ENCODE measurements around the gene GYS1.

Gene GYS1

GRCh38 chr19:48970923-48971395 is 22.1 kb downstream of the GYS1 start:
- no peaks in the 10 kb centered on the region for H3K27me3 ChIP-seq (ENCODE audit: control insufficient read depth, insufficient read depth, low read length)
- H3K36me3 ChIP-seq (ENCODE audit: control insufficient read depth, insufficient read depth, low read length) = peaks cover 4% of the 10 kb centered on the region
- H3K9ac ChIP-seq (ENCODE audit: low read length) = no peak overlapping the region
- H3K9me3 ChIP-seq (ENCODE audit: control insufficient read depth, low read length) = no peaks in the 10 kb centered on the region
- no peak overlapping the region for H3K4me3 ChIP-seq (ENCODE audit: low read length)
- peaks cover 12% of the 10 kb centered on the region for H3K4me1 ChIP-seq (ENCODE audit: control insufficient read depth, insufficient read depth, low read length)

- Histone ChIP-seq H3K9me3 (ENCODE audit: control insufficient read depth, low read length) (no peaks in the 10 kb centered on the region), H3K36me3 (ENCODE audit: control insufficient read depth, insufficient read depth, low read length) (peaks cover 4% of the 10 kb centered on the region), H3K9ac (ENCODE audit: low read length) (no peak overlapping the region), H3K27me3 (ENCODE audit: control insufficient read depth, insufficient read depth, low read length) (no peaks in the 10 kb centered on the region), H3K4me1 (ENCODE audit: control insufficient read depth, insufficient read depth, low read length) (peaks cover 12% of the 10 kb centered on the region), H3K4me3 (ENCODE audit: low read length) (no peak overlapping the region)
These were observed 22.9 kb downstream of the GYS1 start for GRCh38 chr19:48970139-48970766.

- H3K9ac ChIP-seq (ENCODE audit: low read length) = no peak overlapping the region
- peaks cover 15% of the 10 kb centered on the region for H3K4me1 ChIP-seq (ENCODE audit: control insufficient read depth, insufficient read depth, low read length)
- H3K9me3 ChIP-seq (ENCODE audit: control insufficient read depth, low read length) = no peaks in the 10 kb centered on the region
- H3K27me3 ChIP-seq (ENCODE audit: control insufficient read depth, insufficient read depth, low read length) = no peaks in the 10 kb centered on the region
- H3K4me3 ChIP-seq (ENCODE audit: low read length) = no peak overlapping the region
- H3K36me3 ChIP-seq (ENCODE audit: control insufficient read depth, insufficient read depth, low read length) = peaks cover 4% of the 10 kb centered on the region
These were observed 23.6 kb downstream of the GYS1 start for GRCh38 chr19:48969276-48970138.

GRCh38 chr19:48968813-48969218 is 24.3 kb downstream of the GYS1 start:
- Histone ChIP-seq H3K9me3 (ENCODE audit: control insufficient read depth, low read length) (no peaks in the 10 kb centered on the region), H3K27me3 (ENCODE audit: control insufficient read depth, insufficient read depth, low read length) (no peaks in the 10 kb centered on the region), H3K4me1 (ENCODE audit: control insufficient read depth, insufficient read depth, low read length) (peaks cover 21% of the 10 kb centered on the region), H3K4me3 (ENCODE audit: low read length) (no peak overlapping the region), H3K36me3 (ENCODE audit: control insufficient read depth, insufficient read depth, low read length) (peaks cover 4% of the 10 kb centered on the region), H3K9ac (ENCODE audit: low read length) (no peak overlapping the region)

- Histone ChIP-seq H3K9me3 (ENCODE audit: control insufficient read depth, low read length) (no peaks in the 10 kb centered on the region), H3K4me3 (ENCODE audit: low read length) (no peak overlapping the region), H3K9ac (ENCODE audit: low read length) (peak overlapping the region; percentile 9), H3K36me3 (ENCODE audit: control insufficient read depth, insufficient read depth, low read length) (peaks cover 4% of the 10 kb centered on the region), H3K4me1 (ENCODE audit: control insufficient read depth, insufficient read depth, low read length) (peaks cover 27% of the 10 kb centered on the region), H3K27me3 (ENCODE audit: control insufficient read depth, insufficient read depth, low read length) (no peaks in the 10 kb centered on the region)
These were observed 24.9 kb downstream of the GYS1 start for GRCh38 chr19:48968179-48968661.

- peak overlapping the region; percentile 81 for H3K9ac ChIP-seq (ENCODE audit: low read length)
- H3K4me1 ChIP-seq (ENCODE audit: control insufficient read depth, insufficient read depth, low read length) = peaks cover 34% of the 10 kb centered on the region
- H3K36me3 ChIP-seq (ENCODE audit: control insufficient read depth, insufficient read depth, low read length) = peaks cover 4% of the 10 kb centered on the region
- H3K4me3 ChIP-seq (ENCODE audit: low read length) = no peak overlapping the region
- H3K9me3 ChIP-seq (ENCODE audit: control insufficient read depth, low read length) = no peaks in the 10 kb centered on the region
- H3K27me3 ChIP-seq (ENCODE audit: control insufficient read depth, insufficient read depth, low read length) = no peaks in the 10 kb centered on the region
These were observed 25.5 kb downstream of the GYS1 start for GRCh38 chr19:48967346-48968178.

- H3K36me3 ChIP-seq (ENCODE audit: control insufficient read depth, insufficient read depth, low read length) = peaks cover 4% of the 10 kb centered on the region
- H3K9me3 ChIP-seq (ENCODE audit: control insufficient read depth, low read length) = no peaks in the 10 kb centered on the region
- peak overlapping the region; percentile 81 for H3K9ac ChIP-seq (ENCODE audit: low read length)
- peaks cover 42% of the 10 kb centered on the region for H3K4me1 ChIP-seq (ENCODE audit: control insufficient read depth, insufficient read depth, low read length)
- peak overlapping the region; percentile 66 for H3K4me3 ChIP-seq (ENCODE audit: low read length)
- H3K27me3 ChIP-seq (ENCODE audit: control insufficient read depth, insufficient read depth, low read length) = no peaks in the 10 kb centered on the region
These were observed 26.4 kb downstream of the GYS1 start for GRCh38 chr19:48966541-48967345.

- Histone ChIP-seq H3K9ac (ENCODE audit: low read length) (peak overlapping the region; percentile 81), H3K36me3 (ENCODE audit: control insufficient read depth, insufficient read depth, low read length) (peaks cover 4% of the 10 kb centered on the region), H3K9me3 (ENCODE audit: control insufficient read depth, low read length) (no peaks in the 10 kb centered on the region), H3K4me1 (ENCODE audit: control insufficient read depth, insufficient read depth, low read length) (peaks cover 50% of the 10 kb centered on the region), H3K27me3 (ENCODE audit: control insufficient read depth, insufficient read depth, low read length) (no peaks in the 10 kb centered on the region), H3K4me3 (ENCODE audit: low read length) (peak overlapping the region; percentile 66)
These were observed 27.1 kb downstream of the GYS1 start for GRCh38 chr19:48965806-48966540.

GRCh38 chr19:48965040-48965805 is 27.9 kb downstream of the GYS1 start, which contains the start of gene FTL:
Gene FTL, plus strand, starts transcription at chr19:48965309. Its CDS starts 199 bp downstream, at chr19:48965508.
- peaks cover 4% of the 10 kb centered on the region for H3K36me3 ChIP-seq (ENCODE audit: control insufficient read depth, insufficient read depth, low read length)
- no peaks in the 10 kb centered on the region for H3K9me3 ChIP-seq (ENCODE audit: control insufficient read depth, low read length)
- peaks cover 57% of the 10 kb centered on the region for H3K4me1 ChIP-seq (ENCODE audit: control insufficient read depth, insufficient read depth, low read length)
- H3K9ac ChIP-seq (ENCODE audit: low read length) = peak within 1 kb of the TSS; percentile 81
- no peaks in the 10 kb centered on the region for H3K27me3 ChIP-seq (ENCODE audit: control insufficient read depth, insufficient read depth, low read length)
- H3K4me3 ChIP-seq (ENCODE audit: low read length) = peak within 1 kb of the TSS; percentile 66
